ENCODE results near the gene TBC1D10B. TPM values are rescaled to one million over a fixed set of nuclear protein-coding genes. Genes with fewer than 3 reads are reported as not detected.
"Not testable (repeated sequence)": the region's sequence is repeated elsewhere in the genome, so short reads cannot be mapped to it uniquely, and the experiment has no call there.

Gene TBC1D10B
- total RNA-seq, 2 donors from 2014 or later: 48.0 to 50.7 TPM

DNA sequence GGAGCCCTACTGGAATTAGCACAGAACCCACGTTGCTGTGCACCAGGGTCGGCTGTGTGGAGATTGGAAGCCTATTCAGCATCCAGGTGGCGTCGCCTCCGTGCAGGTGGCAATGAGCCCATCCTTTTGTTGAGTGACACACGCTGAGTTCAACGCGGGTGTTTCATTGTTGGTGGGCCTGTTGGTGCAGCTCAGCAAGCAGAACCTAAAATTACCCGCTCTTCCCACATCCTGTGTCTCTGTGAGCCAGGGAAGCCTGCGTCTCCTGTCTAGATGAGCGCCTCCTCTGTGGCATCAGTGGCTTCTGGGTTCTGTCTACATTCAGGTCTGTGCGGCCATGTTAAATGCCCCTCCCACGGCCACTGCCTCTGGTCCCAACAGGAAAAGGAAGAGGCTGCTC lies 29.7 kb downstream of the TBC1D10B start:
- peaks cover 20% of the 10 kb centered on the region for H3K4me1 Mint-ChIP-seq (ENCODE audit: low read depth)
- H3K27me3 Mint-ChIP-seq (ENCODE audit: low read depth): no peaks in the 10 kb centered on the region
- DNase-seq: no peak
- no peak overlapping the region for H3K4me3 Mint-ChIP-seq
- H3K36me3 Mint-ChIP-seq (ENCODE audit: insufficient read depth in 2 of 2): peaks cover 0 to 2% of the 10 kb centered on the region in 2 donors
- no peaks in the 10 kb centered on the region for H3K9me3 Mint-ChIP-seq
- peak in 1 of 2 donors; percentile 16 for ATAC-seq (replicated peaks in 1 of 2)
- no peak overlapping the region for H3K27ac Mint-ChIP-seq

DNA sequence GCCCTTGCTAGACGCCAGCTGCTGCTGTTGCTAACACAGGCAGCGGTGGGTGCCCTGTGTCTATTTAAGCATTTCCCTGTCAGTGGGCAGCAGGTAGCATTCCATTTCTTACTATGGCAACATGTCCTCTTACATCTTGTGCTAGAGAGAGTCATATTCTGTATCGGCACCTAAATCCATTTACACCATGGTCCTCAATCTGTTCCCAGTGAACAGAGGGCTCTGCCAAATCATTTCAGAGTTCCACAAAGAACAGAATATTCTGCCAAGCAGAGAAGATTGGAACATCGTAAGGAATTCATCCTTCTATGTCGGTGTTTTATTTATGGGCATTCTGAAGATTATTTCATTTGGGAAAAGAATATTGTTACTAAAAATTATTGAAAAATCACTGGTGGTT lies 31.6 kb downstream of the TBC1D10B start:
- H3K27ac Mint-ChIP-seq; H3K27me3 Mint-ChIP-seq (ENCODE audit: low read depth): not testable (repeated sequence)

DNA sequence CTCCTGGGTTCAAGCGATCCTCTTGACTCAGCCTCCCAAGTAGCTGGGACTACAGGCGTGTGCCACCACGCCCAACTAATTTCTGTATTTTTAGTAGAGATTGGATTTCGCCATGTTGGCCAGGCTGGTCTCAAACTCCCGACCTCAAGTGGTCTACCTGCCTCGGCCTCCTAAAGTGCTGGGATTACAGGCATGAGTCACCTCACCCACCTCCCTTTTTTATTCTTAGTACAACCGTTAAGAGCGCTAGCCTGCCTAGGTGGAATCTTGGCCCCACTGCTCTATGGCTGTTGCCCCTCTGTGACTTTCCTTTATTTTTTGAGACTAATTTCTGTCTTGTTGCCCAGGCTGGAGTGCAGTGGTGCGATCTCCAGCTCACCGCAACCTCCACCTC lies 32.3 kb downstream of the TBC1D10B start:
- H3K27me3 Mint-ChIP-seq (ENCODE audit: low read depth); ATAC-seq (replicated peaks in 1 of 2); DNase-seq; H3K27ac Mint-ChIP-seq; H3K36me3 Mint-ChIP-seq (ENCODE audit: insufficient read depth in 2 of 2); H3K9me3 Mint-ChIP-seq; H3K4me3 Mint-ChIP-seq: not testable (repeated sequence)
- H3K4me1 Mint-ChIP-seq (ENCODE audit: low read depth): peaks cover 28% of the 10 kb centered on the region

More for the DNA sequence above, 31.6 kb downstream of the TBC1D10B start:
- not testable (repeated sequence) for H3K4me3 Mint-ChIP-seq; ATAC-seq (replicated peaks in 1 of 2); H3K9me3 Mint-ChIP-seq; H3K36me3 Mint-ChIP-seq (ENCODE audit: insufficient read depth in 2 of 2); DNase-seq
- peaks cover 25% of the 10 kb centered on the region for H3K4me1 Mint-ChIP-seq (ENCODE audit: low read depth)

DNA sequence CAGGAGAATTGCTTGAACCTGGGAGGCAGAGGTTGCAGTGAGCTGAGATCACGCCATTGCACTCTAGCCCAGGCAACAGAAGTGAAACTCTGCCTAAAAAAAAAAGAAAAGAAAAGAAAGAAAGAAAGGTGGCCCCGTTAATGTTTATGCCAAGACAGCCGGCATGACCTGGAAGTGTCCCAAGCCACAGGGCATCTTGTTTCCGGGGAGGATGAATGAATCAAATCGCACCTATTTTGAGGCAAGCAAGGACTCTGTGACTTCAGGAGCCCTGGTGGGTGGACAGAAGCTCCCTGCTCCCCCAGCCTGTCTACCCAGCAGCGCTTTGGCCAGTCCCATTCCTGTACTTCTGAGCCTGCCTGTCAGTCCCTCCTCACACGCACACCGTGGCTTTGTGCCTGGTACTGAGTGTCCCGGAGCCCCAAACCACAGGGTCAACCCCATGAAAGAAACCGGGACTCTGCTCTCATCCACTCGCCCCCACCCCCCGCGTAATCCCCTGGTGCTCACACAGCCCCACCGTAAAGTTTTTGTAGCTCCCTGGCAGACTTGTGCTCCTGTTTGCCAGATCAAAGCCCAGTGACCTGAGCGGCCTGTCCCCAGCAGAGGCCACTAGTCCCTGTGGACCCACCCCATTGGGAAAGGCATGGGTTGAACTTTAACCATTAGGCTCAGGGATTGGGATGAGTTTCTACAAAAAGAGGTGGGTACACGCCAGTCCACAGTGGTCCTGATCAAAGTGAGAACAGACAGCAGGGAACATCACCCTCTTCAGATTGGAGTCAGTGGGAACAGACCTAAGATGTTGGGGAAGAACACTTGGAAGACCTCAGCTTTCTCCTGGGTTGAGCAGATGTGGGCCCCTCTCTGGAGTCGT lies 34.5 kb downstream of the TBC1D10B start:
- H3K4me3 Mint-ChIP-seq: peak overlapping the region; percentile 85 to 96
- H3K4me1 Mint-ChIP-seq (ENCODE audit: low read depth): peaks cover 37% of the 10 kb centered on the region
- H3K36me3 Mint-ChIP-seq (ENCODE audit: insufficient read depth in 2 of 2): peaks cover 0 to 2% of the 10 kb centered on the region in 2 donors
- DNase-seq (peak; percentile 33 to 37), ATAC-seq (replicated peaks in 1 of 2) (peak; percentile 5 to 25)
- peak overlapping the region; percentile 96 for H3K27ac Mint-ChIP-seq
- H3K27me3 Mint-ChIP-seq (ENCODE audit: low read depth): no peaks in the 10 kb centered on the region
- H3K9me3 Mint-ChIP-seq: no peaks in the 10 kb centered on the region

DNA sequence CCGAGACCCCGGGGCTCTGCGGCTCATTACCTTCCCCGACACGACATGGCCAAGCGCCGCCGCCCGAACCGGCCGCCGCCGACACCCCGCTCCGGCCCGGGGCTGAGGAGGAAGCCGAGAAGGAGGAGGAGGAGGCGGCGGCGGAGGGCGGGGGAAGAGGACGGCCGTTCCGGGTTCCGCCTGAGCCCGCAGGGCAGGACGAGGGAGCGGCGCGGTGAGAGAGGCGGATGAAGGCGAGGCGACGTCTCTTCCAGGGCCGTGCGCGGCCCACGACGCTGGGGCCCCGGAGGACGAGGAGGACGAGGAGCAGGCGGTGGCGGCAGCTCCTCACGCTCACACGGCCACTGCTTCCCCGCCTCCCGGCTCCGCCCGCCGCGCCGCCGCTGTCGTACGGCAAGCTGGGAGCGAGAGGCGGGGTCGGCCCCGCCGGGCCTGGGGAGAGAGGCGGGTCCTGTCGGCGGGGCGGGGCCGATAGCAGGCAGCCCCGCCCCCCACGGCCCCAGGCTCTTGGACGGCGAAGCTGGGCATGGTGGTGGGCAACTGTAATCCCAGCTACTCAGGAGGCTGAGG lies 35.2 kb downstream of the TBC1D10B start:
- peak overlapping the region; percentile 85 to 96 for H3K4me3 Mint-ChIP-seq
- H3K9me3 Mint-ChIP-seq; H3K27me3 Mint-ChIP-seq (ENCODE audit: low read depth); H3K36me3 Mint-ChIP-seq (ENCODE audit: insufficient read depth in 2 of 2): not testable (repeated sequence)
- H3K27ac Mint-ChIP-seq: peak overlapping the region; percentile 96
- ATAC-seq (replicated peaks in 1 of 2) (peak; percentile 79 to 80), DNase-seq (peak; percentile 87 to 88)
- peaks cover 35% of the 10 kb centered on the region for H3K4me1 Mint-ChIP-seq (ENCODE audit: low read depth)

DNA sequence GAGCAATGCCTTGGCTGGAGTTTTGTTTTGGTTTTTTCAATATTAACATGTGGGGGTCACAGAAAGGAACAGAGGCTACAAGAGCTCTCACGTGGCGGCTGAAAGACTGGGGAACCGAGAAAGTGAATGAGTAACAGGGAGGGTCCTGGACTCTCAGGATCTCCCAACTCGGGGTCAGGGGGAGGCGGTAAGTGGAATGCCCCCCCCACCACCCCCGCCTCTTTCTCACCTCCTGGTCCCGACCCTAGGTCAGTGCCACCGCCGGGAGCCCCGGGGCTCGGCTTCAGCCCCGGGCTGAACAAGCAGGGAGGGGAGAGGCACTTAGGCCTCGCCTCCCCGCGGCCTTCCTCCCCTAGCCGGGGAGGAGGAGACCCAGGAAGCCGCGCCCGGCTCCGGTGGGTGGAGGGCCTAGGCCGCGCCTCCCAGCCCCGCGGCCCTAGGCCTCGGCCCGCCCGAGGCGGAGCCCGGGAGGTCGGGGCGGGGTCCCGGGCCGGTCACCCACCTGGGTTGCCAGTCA lies 35.8 kb downstream of the TBC1D10B start:
- not testable (repeated sequence) for H3K27me3 Mint-ChIP-seq (ENCODE audit: low read depth); H3K36me3 Mint-ChIP-seq (ENCODE audit: insufficient read depth in 2 of 2); H3K9me3 Mint-ChIP-seq
- ATAC-seq (replicated peaks in 1 of 2): peak; percentile 92 to 94
- H3K4me3 Mint-ChIP-seq: peak overlapping the region; percentile 85 to 96
- peak; percentile 90 to 92 for DNase-seq
- H3K4me1 Mint-ChIP-seq (ENCODE audit: low read depth): peaks cover 35% of the 10 kb centered on the region
- H3K27ac Mint-ChIP-seq: peak overlapping the region; percentile 59

DNA sequence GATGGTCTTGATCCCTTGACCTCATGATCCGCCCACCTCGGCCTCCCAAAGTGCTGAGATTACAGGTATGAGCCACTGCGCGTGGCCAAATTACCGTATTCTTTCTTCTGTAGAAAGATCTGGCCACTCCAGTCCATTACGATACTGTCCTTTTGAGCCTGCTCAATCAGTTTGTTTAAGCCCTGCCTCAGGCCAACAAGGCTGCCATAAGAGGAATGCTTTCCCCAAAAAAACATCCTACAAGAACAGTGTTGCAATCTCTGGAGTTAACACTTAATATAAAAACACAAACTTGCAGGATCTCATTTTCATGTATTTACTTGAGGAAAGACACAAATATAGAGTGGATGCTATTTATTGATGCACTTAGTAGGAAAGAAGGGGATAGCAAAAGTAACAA lies 46.1 kb downstream of the TBC1D10B start:
- not testable (repeated sequence) for ATAC-seq (replicated peaks in 1 of 2); H3K36me3 Mint-ChIP-seq (ENCODE audit: insufficient read depth in 2 of 2); DNase-seq; H3K27ac Mint-ChIP-seq; H3K27me3 Mint-ChIP-seq (ENCODE audit: low read depth); H3K4me3 Mint-ChIP-seq; H3K9me3 Mint-ChIP-seq; H3K4me1 Mint-ChIP-seq (ENCODE audit: low read depth)

DNA sequence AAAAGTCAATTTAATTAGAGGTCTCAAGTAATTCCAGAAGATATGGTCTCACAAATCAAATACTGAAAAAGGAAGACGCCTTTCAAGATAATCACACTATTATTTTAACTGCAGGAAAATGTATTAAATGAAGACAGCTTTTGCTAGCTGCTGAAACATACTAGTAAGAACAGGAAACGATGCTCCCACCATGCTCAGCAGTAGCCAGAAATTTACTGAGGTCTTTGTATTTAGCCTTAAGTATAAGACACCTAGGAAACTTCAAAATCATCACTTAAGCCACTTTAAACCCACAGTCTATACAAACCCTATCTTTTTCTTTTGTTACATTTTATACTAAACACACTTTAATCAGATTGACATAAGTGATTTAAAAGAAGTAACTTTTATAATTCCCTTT lies 51.6 kb downstream of the TBC1D10B start:
- DNase-seq; H3K9me3 Mint-ChIP-seq; ATAC-seq (replicated peaks in 1 of 2); H3K4me3 Mint-ChIP-seq; H3K27me3 Mint-ChIP-seq (ENCODE audit: low read depth); H3K36me3 Mint-ChIP-seq (ENCODE audit: insufficient read depth in 2 of 2): not testable (repeated sequence)
- Mint-ChIP-seq H3K4me1 (ENCODE audit: low read depth) (peaks cover 23% of the 10 kb centered on the region), H3K27ac (peak overlapping the region; percentile 72)

DNA sequence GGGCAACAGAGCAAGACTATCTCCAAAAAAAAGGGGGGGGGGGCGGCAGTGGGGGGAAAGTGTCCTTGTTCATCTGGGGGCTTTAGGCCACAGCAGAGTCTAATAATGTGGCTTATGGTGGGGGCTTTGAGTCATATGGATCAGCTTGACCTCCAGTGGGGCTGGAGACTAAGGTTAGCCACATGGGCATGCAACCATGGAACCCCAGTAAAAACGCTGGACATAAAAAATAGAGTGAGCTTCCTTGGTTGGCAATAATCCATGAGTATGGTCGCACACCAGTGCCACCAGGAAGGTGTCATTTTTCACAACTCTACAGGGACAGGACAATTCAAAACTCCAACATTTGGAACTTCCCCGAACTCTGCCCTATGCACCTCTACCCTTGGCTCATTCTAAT lies 59.4 kb downstream of the TBC1D10B start:
- not testable (repeated sequence) for H3K9me3 Mint-ChIP-seq; H3K4me3 Mint-ChIP-seq; H3K27me3 Mint-ChIP-seq (ENCODE audit: low read depth); H3K27ac Mint-ChIP-seq; DNase-seq; H3K36me3 Mint-ChIP-seq (ENCODE audit: insufficient read depth in 2 of 2); ATAC-seq (replicated peaks in 1 of 2)
- H3K4me1 Mint-ChIP-seq (ENCODE audit: low read depth): peaks cover 32% of the 10 kb centered on the region

DNA sequence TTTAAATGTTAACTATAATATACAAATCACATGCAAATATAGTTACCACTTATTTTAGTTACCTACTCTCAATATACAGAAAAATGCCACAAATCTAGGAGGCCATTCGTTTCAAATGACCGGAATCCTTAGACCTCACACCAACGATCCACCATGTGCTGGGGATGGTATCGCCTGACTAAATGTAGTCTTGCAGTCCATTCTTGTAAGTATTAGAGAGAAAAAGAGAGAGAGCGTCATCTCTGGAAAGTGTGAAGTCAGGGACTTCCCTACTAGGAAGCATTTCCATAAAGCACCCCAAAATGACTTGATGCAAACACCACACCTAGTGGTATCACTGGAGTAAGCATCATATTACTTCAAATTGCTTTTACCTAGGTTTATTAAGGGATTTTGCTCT lies 61.0 kb downstream of the TBC1D10B start:
- not testable (repeated sequence) for H3K9me3 Mint-ChIP-seq; ATAC-seq (replicated peaks in 1 of 2); H3K4me3 Mint-ChIP-seq; H3K27ac Mint-ChIP-seq; DNase-seq; H3K36me3 Mint-ChIP-seq (ENCODE audit: insufficient read depth in 2 of 2); H3K27me3 Mint-ChIP-seq (ENCODE audit: low read depth)
- H3K4me1 Mint-ChIP-seq (ENCODE audit: low read depth): peaks cover 21% of the 10 kb centered on the region

Other genes starting within 250 kb of the TBC1D10B start
- gene MAPK3, start 247.3 kb downstream of the TBC1D10B start, total RNA-seq: 100 to 1,000 TPM in 1 of 2 donors, 10 to 100 TPM in 1; 84.8 to 103 TPM
- 100 to 1,000 TPM; 843 to 987 TPM for gene CORO1A, start 186.9 kb downstream of the TBC1D10B start, total RNA-seq
- gene BOLA2B, start 176.8 kb downstream of the TBC1D10B start, total RNA-seq: 10 to 100 TPM; 73.7 to 87.3 TPM
- 100 to 1,000 TPM in 1 of 2 donors, 10 to 100 TPM in 1; 48.1 to 129 TPM for gene SLX1A, start 176.6 kb downstream of the TBC1D10B start, total RNA-seq
- gene SULT1A3, start 171.2 kb downstream of the TBC1D10B start, total RNA-seq: 10 to 100 TPM; 16.6 to 20.1 TPM
- gene NPIPB13, start 122.0 kb downstream of the TBC1D10B start, total RNA-seq: 10 to 100 TPM; 18.5 to 20.4 TPM
- gene CD2BP2, start 15.2 kb downstream of the TBC1D10B start, total RNA-seq: 10 to 100 TPM; 61.9 to 63.5 TPM
- 1 to 10 TPM in 1 of 2 donors, not detected in 1; 2.0 TPM for gene MYL11, start 4.3 kb upstream of the TBC1D10B start, total RNA-seq
- gene SEPTIN1, start 12.1 kb upstream of the TBC1D10B start, total RNA-seq: 100 to 1,000 TPM; 223 to 233 TPM
- gene ZNF48, start 24.9 kb upstream of the TBC1D10B start, total RNA-seq: 10 to 100 TPM; 10.5 to 13.1 TPM
- gene ZNF771, start 37.1 kb upstream of the TBC1D10B start, total RNA-seq: 1 to 10 TPM; 5.8 to 6.3 TPM
- 10 to 100 TPM; 56.5 to 78.8 TPM for gene DCTPP1, start 59.5 kb upstream of the TBC1D10B start, total RNA-seq
- 10 to 100 TPM; 67.0 to 82.1 TPM for gene SEPHS2, start 75.4 kb upstream of the TBC1D10B start, total RNA-seq
- gene ITGAL, start 102.2 kb upstream of the TBC1D10B start, total RNA-seq: 100 to 1,000 TPM; 517 to 673 TPM
- gene ZNF768, start 156.1 kb upstream of the TBC1D10B start, total RNA-seq: 10 to 100 TPM; 21.0 to 22.5 TPM
- gene ZNF747, start 164.4 kb upstream of the TBC1D10B start, total RNA-seq: 1 to 10 TPM; 8.3 to 9.2 TPM
- gene ZNF764, start 187.9 kb upstream of the TBC1D10B start, total RNA-seq: 10 to 100 TPM; 10.7 to 12.7 TPM
- 10 to 100 TPM; 14.5 TPM for gene ZNF688, start 201.2 kb upstream of the TBC1D10B start, total RNA-seq
- gene ZNF785, start 215.2 kb upstream of the TBC1D10B start, total RNA-seq: 10 to 100 TPM; 10.9 to 12.6 TPM
- 10 to 100 TPM; 12.8 to 17.7 TPM for gene ZNF689, start 239.9 kb upstream of the TBC1D10B start, total RNA-seq

Data from activated T-cell treated with anti-CD3 and anti-CD28 coated beads, Interleukin-2, amount 50 U/mL, for 72 hours (primary cell).